ENCODE measurements around the gene SH2D3C.

Gene SH2D3C

GRCh38 chr9:127734747-127735529, 43.5 kb downstream of the SH2D3C start, which contains the start of gene TOR2A:
TSS of gene TOR2A (minus strand) at chr9:127735294. CDS start at chr9:127735270, 24 bp downstream.
- no peak within 1 kb of the TSS for H3K23ac ChIP-seq (ENCODE audit: low read length)
- H3K27me3 ChIP-seq (ENCODE audit: insufficient read depth, low read length), result no peaks in the 10 kb centered on the region
- peak within 1 kb of the TSS; percentile 91 for H2BK5ac ChIP-seq (ENCODE audit: low read depth, low read length, poor library complexity)
- H3K79me2 ChIP-seq (ENCODE audit: control insufficient read depth, insufficient read depth, low read length, poor library complexity), result peaks cover 2% of the 10 kb centered on the region
- peak; percentile 97 to 99 for DNase-seq
- no CpG with 5 or more reads among the region's 76 CpGs for WGBS (ENCODE audit: extremely low coverage, insufficient coverage, insufficient read length)
- H4K8ac ChIP-seq (ENCODE audit: low read depth, low read length), result peak within 1 kb of the TSS; percentile 90
- H2AFZ ChIP-seq (ENCODE audit: insufficient read depth, low read length, poor library complexity), result peak within 1 kb of the TSS; percentile 92
- peaks cover 4 to 5% of the 10 kb centered on the region in 2 experiments for H3K4me1 ChIP-seq (ENCODE audit: control insufficient read depth in 1 of 2, insufficient read depth in 2 of 2, low read length in 2 of 2)
- H3K4me2 ChIP-seq (ENCODE audit: low read length), result peak within 1 kb of the TSS; percentile 86
- H3K79me1 ChIP-seq (ENCODE audit: low read length), result peaks cover 6% of the 10 kb centered on the region
- H3K4ac ChIP-seq (ENCODE audit: low read depth, low read length), result peak within 1 kb of the TSS; percentile 49
- peak within 1 kb of the TSS; percentile 94 for H4K91ac ChIP-seq (ENCODE audit: low read depth, low read length)
- peak within 1 kb of the TSS; percentile 55 for H2AK5ac ChIP-seq (ENCODE audit: low read length)
- peak within 1 kb of the TSS; percentile 74 for H3K27ac ChIP-seq (ENCODE audit: low read depth, low read length)
- peak within 1 kb of the TSS; percentile 82 for H3K18ac ChIP-seq (ENCODE audit: low read length)
- H4K12ac ChIP-seq (ENCODE audit: low read depth, low read length), result peak within 1 kb of the TSS; percentile 78
- H3K14ac ChIP-seq (ENCODE audit: low read length), result peak within 1 kb of the TSS; percentile 90
- peak within 1 kb of the TSS; percentile 82 for H2BK120ac ChIP-seq (ENCODE audit: insufficient read depth, low read length, poor library complexity)
- H2BK12ac ChIP-seq (ENCODE audit: low read length), result peak within 1 kb of the TSS; percentile 79
- peak within 1 kb of the TSS; percentile 82 for H3K9ac ChIP-seq (ENCODE audit: low read length)
- peak within 1 kb of the TSS; percentile 87 for H3K4me3 ChIP-seq (ENCODE audit: low read depth, low read length)
- no peaks in the 10 kb centered on the region for H3K9me3 ChIP-seq (ENCODE audit: insufficient read depth, low read depth, low read length)
- H3K36me3 ChIP-seq (ENCODE audit: control insufficient read depth in 1 of 2, insufficient read depth in 2 of 2, low read length in 2 of 2), result no peaks in the 10 kb centered on the region

GRCh38 chr9:127734247-127734746, 44.2 kb downstream of the SH2D3C start:
- no CpG with 5 or more reads among the region's 22 CpGs for WGBS (ENCODE audit: extremely low coverage, insufficient coverage, insufficient read length)
- H3K4ac ChIP-seq (ENCODE audit: low read depth, low read length), result no peak overlapping the region
- peak overlapping the region; percentile 86 for H3K4me2 ChIP-seq (ENCODE audit: low read length)
- no peak for DNase-seq
- H3K9ac ChIP-seq (ENCODE audit: low read length), result no peak overlapping the region
- peaks cover 2% of the 10 kb centered on the region for H3K79me2 ChIP-seq (ENCODE audit: control insufficient read depth, insufficient read depth, low read length, poor library complexity)
- H3K18ac ChIP-seq (ENCODE audit: low read length), result no peak overlapping the region
- peak overlapping the region; percentile 78 for H4K12ac ChIP-seq (ENCODE audit: low read depth, low read length)
- H3K79me1 ChIP-seq (ENCODE audit: low read length), result peaks cover 6% of the 10 kb centered on the region
- H2BK12ac ChIP-seq (ENCODE audit: low read length), result peak overlapping the region; percentile 79
- no peaks in the 10 kb centered on the region for H3K27me3 ChIP-seq (ENCODE audit: insufficient read depth, low read length)
- peak overlapping the region; percentile 19 for H3K14ac ChIP-seq (ENCODE audit: low read length)
- H4K91ac ChIP-seq (ENCODE audit: low read depth, low read length), result no peak overlapping the region
- no peak overlapping the region for H2BK120ac ChIP-seq (ENCODE audit: insufficient read depth, low read length, poor library complexity)
- H3K36me3 ChIP-seq (ENCODE audit: control insufficient read depth in 1 of 2, insufficient read depth in 2 of 2, low read length in 2 of 2), result no peaks in the 10 kb centered on the region
- H3K4me1 ChIP-seq (ENCODE audit: control insufficient read depth in 1 of 2, insufficient read depth in 2 of 2, low read length in 2 of 2), result peaks cover 4 to 5% of the 10 kb centered on the region in 2 experiments
- H2AFZ ChIP-seq (ENCODE audit: insufficient read depth, low read length, poor library complexity), result peak overlapping the region; percentile 53
- no peak overlapping the region for H3K4me3 ChIP-seq (ENCODE audit: low read depth, low read length)
- H2AK5ac ChIP-seq (ENCODE audit: low read length), result peak overlapping the region; percentile 55
- H3K9me3 ChIP-seq (ENCODE audit: insufficient read depth, low read depth, low read length), result no peaks in the 10 kb centered on the region
- H2BK5ac ChIP-seq (ENCODE audit: low read depth, low read length, poor library complexity), result no peak overlapping the region
- H3K27ac ChIP-seq (ENCODE audit: low read depth, low read length), result no peak overlapping the region
- H4K8ac ChIP-seq (ENCODE audit: low read depth, low read length), result peak overlapping the region; percentile 1
- H3K23ac ChIP-seq (ENCODE audit: low read length), result no peak overlapping the region

GRCh38 chr9:127733614-127734013, 44.9 kb downstream of the SH2D3C start:
- Histone ChIP-seq H3K23ac (ENCODE audit: low read length) (no peak overlapping the region), H4K8ac (ENCODE audit: low read depth, low read length) (no peak overlapping the region), H3K27me3 (ENCODE audit: insufficient read depth, low read length) (no peaks in the 10 kb centered on the region), H3K9me3 (ENCODE audit: insufficient read depth, low read depth, low read length) (no peaks in the 10 kb centered on the region), H3K79me1 (ENCODE audit: low read length) (peaks cover 6% of the 10 kb centered on the region), H3K36me3 (ENCODE audit: control insufficient read depth in 1 of 2, insufficient read depth in 2 of 2, low read length in 2 of 2) (no peaks in the 10 kb centered on the region), H3K27ac (ENCODE audit: low read depth, low read length) (no peak overlapping the region), H3K14ac (ENCODE audit: low read length) (no peak overlapping the region), H2BK5ac (ENCODE audit: low read depth, low read length, poor library complexity) (no peak overlapping the region), H3K4ac (ENCODE audit: low read depth, low read length) (no peak overlapping the region), H2AK5ac (ENCODE audit: low read length) (no peak overlapping the region), H3K9ac (ENCODE audit: low read length) (no peak overlapping the region), H2AFZ (ENCODE audit: insufficient read depth, low read length, poor library complexity) (no peak overlapping the region), H2BK12ac (ENCODE audit: low read length) (no peak overlapping the region), H3K4me3 (ENCODE audit: low read depth, low read length) (no peak overlapping the region), H3K4me2 (ENCODE audit: low read length) (no peak overlapping the region), H3K18ac (ENCODE audit: low read length) (no peak overlapping the region), H4K12ac (ENCODE audit: low read depth, low read length) (no peak overlapping the region), H4K91ac (ENCODE audit: low read depth, low read length) (no peak overlapping the region), H2BK120ac (ENCODE audit: insufficient read depth, low read length, poor library complexity) (no peak overlapping the region), H3K79me2 (ENCODE audit: control insufficient read depth, insufficient read depth, low read length, poor library complexity) (peaks cover 2% of the 10 kb centered on the region), H3K4me1 (ENCODE audit: control insufficient read depth in 1 of 2, insufficient read depth in 2 of 2, low read length in 2 of 2) (peaks cover 4 to 5% of the 10 kb centered on the region in 2 experiments)
- WGBS (ENCODE audit: extremely low coverage, insufficient coverage, insufficient read length), result no CpG with 5 or more reads among the region's 2 CpGs
- DNase-seq, result no peak

- Histone ChIP-seq H3K36me3 (ENCODE audit: control insufficient read depth in 1 of 2, insufficient read depth in 2 of 2, low read length in 2 of 2) (no peaks in the 10 kb centered on the region), H2BK120ac (ENCODE audit: insufficient read depth, low read length, poor library complexity) (no peak overlapping the region), H3K79me2 (ENCODE audit: control insufficient read depth, insufficient read depth, low read length, poor library complexity) (peaks cover 2% of the 10 kb centered on the region), H3K18ac (ENCODE audit: low read length) (no peak overlapping the region), H3K27ac (ENCODE audit: low read depth, low read length) (no peak overlapping the region), H3K9ac (ENCODE audit: low read length) (no peak overlapping the region), H4K8ac (ENCODE audit: low read depth, low read length) (no peak overlapping the region), H4K12ac (ENCODE audit: low read depth, low read length) (no peak overlapping the region), H2AK5ac (ENCODE audit: low read length) (no peak overlapping the region), H2BK5ac (ENCODE audit: low read depth, low read length, poor library complexity) (no peak overlapping the region), H3K27me3 (ENCODE audit: insufficient read depth, low read length) (no peaks in the 10 kb centered on the region), H3K4ac (ENCODE audit: low read depth, low read length) (no peak overlapping the region), H2AFZ (ENCODE audit: insufficient read depth, low read length, poor library complexity) (no peak overlapping the region), H3K23ac (ENCODE audit: low read length) (no peak overlapping the region), H2BK12ac (ENCODE audit: low read length) (no peak overlapping the region), H3K9me3 (ENCODE audit: insufficient read depth, low read depth, low read length) (no peaks in the 10 kb centered on the region), H3K4me2 (ENCODE audit: low read length) (no peak overlapping the region), H3K4me3 (ENCODE audit: low read depth, low read length) (no peak overlapping the region), H3K4me1 (ENCODE audit: control insufficient read depth in 1 of 2, insufficient read depth in 2 of 2, low read length in 2 of 2) (peaks cover 4 to 5% of the 10 kb centered on the region in 2 experiments), H3K79me1 (ENCODE audit: low read length) (peaks cover 6% of the 10 kb centered on the region), H4K91ac (ENCODE audit: low read depth, low read length) (no peak overlapping the region), H3K14ac (ENCODE audit: low read length) (no peak overlapping the region)
- WGBS (ENCODE audit: extremely low coverage, insufficient coverage, insufficient read length), result no CpG with 5 or more reads among the region's 21 CpGs
- no peak for DNase-seq
Observed at GRCh38 chr9:127732444-127732843, 46.0 kb downstream of the SH2D3C start.
